ENCODE results near the gene GLIPR1L1. TPM values are rescaled to one million over a fixed set of nuclear protein-coding genes. Genes with fewer than 3 reads are reported as not detected.
"Not testable (repeated sequence)": the region's sequence is repeated elsewhere in the genome, so short reads cannot be mapped to it uniquely, and the experiment has no call there.

Gene GLIPR1L1
- polyA plus RNA-seq, 1 donor from 2014 or later = not detected

GRCh38 chr12:75345531-75345930, 11.1 kb downstream of the GLIPR1L1 start:
- Histone ChIP-seq H3K27ac (ENCODE audit: low read length) (no peak overlapping the region), H3K4me3 (ENCODE audit: low read length) (no peak overlapping the region), H3K9ac (ENCODE audit: low read length) (no peak overlapping the region), H3K4me2 (ENCODE audit: low read length) (no peak overlapping the region), H4K20me1 (ENCODE audit: insufficient read depth) (no peaks in the 10 kb centered on the region), H2AFZ (ENCODE audit: low read depth, low read length) (no peak overlapping the region), H3K9me3 (ENCODE audit: low read length) (no peaks in the 10 kb centered on the region), H3K27me3 (ENCODE audit: insufficient read depth, low read depth, low read length) (no peaks in the 10 kb centered on the region), H3K79me2 (replicated peaks; ENCODE audit: insufficient read depth, low read length) (no peaks in the 10 kb centered on the region), H3F3A (ENCODE audit: insufficient read depth, low read length, poor library complexity, severe bottlenecking) (no peaks in the 10 kb centered on the region), H3K36me3 (ENCODE audit: insufficient read depth, low read length) (no peaks in the 10 kb centered on the region), H3K9me2 (ENCODE audit: insufficient read depth, low read length) (no peaks in the 10 kb centered on the region)
- TF ChIP-seq, protein P1, sequence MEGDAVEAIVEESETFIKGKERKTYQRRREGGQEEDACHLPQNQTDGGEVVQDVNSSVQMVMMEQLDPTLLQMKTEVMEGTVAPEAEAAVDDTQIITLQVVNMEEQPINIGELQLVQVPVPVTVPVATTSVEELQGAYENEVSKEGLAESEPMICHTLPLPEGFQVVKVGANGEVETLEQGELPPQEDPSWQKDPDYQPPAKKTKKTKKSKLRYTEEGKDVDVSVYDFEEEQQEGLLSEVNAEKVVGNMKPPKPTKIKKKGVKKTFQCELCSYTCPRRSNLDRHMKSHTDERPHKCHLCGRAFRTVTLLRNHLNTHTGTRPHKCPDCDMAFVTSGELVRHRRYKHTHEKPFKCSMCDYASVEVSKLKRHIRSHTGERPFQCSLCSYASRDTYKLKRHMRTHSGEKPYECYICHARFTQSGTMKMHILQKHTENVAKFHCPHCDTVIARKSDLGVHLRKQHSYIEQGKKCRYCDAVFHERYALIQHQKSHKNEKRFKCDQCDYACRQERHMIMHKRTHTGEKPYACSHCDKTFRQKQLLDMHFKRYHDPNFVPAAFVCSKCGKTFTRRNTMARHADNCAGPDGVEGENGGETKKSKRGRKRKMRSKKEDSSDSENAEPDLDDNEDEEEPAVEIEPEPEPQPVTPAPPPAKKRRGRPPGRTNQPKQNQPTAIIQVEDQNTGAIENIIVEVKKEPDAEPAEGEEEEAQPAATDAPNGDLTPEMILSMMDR (IDR thresholded peaks at IDR 0.05; ENCODE audit: poor library complexity, severe bottlenecking) = no peak
- TF ChIP-seq POLR2AphosphoS5 (IDR thresholded peaks at IDR 0.05) (no peak), MXI1 (conservative IDR thresholded peaks at IDR 0.05; ENCODE audit: poor library complexity, severe bottlenecking) (no peak), RAD21 (conservative IDR thresholded peaks at IDR 0.05) (no peak), EP300 (conservative IDR thresholded peaks at IDR 0.05; ENCODE audit: poor library complexity, severe bottlenecking) (no peak), SMC3 (conservative IDR thresholded peaks at IDR 0.05; ENCODE audit: poor library complexity) (no peak), EZH2 (IDR thresholded peaks at IDR 0.05; ENCODE audit: borderline replicate concordance, insufficient read depth, low read length, poor library complexity, severe bottlenecking) (no peak), TAF1 (IDR thresholded peaks at IDR 0.05; ENCODE audit: low read depth) (no peak), REST (IDR thresholded peaks at IDR 0.05; ENCODE audit: borderline replicate concordance) (no peak)

DNA sequence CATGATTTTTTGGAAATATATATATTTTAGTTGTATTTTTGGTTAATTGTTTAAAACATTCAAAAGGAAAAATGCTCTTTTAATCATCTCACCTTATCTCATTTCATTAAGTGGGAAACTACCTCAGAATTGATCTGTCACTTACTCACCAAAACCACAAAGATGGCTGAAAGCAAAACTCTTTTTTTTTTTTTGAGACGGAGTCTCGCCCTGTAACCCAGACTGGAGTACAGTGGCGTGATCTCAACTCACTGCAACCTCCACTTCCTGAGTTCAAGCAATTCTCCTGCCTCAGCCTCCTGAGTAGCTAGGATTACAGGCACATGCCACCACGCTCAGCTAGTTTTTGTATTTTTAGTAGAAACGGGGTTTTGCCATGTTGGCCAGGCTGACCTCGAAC, 11.7 kb downstream of the GLIPR1L1 start:
- H3K27ac ChIP-seq (ENCODE audit: low read length); H3F3A ChIP-seq (ENCODE audit: insufficient read depth, low read length, poor library complexity, severe bottlenecking); H3K9me2 ChIP-seq (ENCODE audit: insufficient read depth, low read length); H2AFZ ChIP-seq (ENCODE audit: low read depth, low read length); H3K27me3 ChIP-seq (ENCODE audit: insufficient read depth, low read depth, low read length); H3K36me3 ChIP-seq (ENCODE audit: insufficient read depth, low read length); H3K9me3 ChIP-seq (ENCODE audit: low read length); H3K4me3 ChIP-seq (ENCODE audit: low read length); H3K9ac ChIP-seq (ENCODE audit: low read length); H4K20me1 ChIP-seq (ENCODE audit: insufficient read depth); H3K4me2 ChIP-seq (ENCODE audit: low read length); H3K79me2 ChIP-seq (replicated peaks; ENCODE audit: insufficient read depth, low read length): not testable (repeated sequence)

DNA sequence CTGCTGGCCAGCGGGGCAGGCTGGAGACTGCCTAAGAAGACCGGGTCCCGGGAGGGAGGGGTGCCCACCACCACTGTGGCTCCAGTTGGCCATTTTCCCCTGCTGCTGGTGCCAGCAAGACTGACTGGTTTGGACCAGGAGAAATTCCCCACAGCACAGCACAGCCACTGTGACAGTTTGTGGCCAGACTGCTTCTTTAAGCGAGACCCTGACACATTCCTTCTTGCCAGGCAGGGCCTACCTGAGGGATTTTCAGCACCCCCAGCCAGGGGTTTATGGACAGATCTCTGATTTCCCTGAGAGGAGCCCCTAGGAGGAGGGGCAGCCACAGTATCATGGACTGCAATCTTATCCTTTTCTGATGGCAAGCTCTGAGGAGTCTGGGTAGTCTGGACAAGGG, 15.5 kb downstream of the GLIPR1L1 start:
- no peak overlapping the region for H3K4me3 ChIP-seq (ENCODE audit: low read length)
- H3K9ac ChIP-seq (ENCODE audit: low read length) = no peak overlapping the region
- H2AFZ ChIP-seq (ENCODE audit: low read depth, low read length) = no peak overlapping the region
- H4K20me1 ChIP-seq (ENCODE audit: insufficient read depth) = no peaks in the 10 kb centered on the region
- H3F3A ChIP-seq (ENCODE audit: insufficient read depth, low read length, poor library complexity, severe bottlenecking) = no peaks in the 10 kb centered on the region
- H3K9me2 ChIP-seq (ENCODE audit: insufficient read depth, low read length) = no peaks in the 10 kb centered on the region
- H3K36me3 ChIP-seq (ENCODE audit: insufficient read depth, low read length) = no peaks in the 10 kb centered on the region
- no peak overlapping the region for H3K27ac ChIP-seq (ENCODE audit: low read length)
- H3K4me2 ChIP-seq (ENCODE audit: low read length) = no peak overlapping the region
- H3K79me2 ChIP-seq (replicated peaks; ENCODE audit: insufficient read depth, low read length) = no peaks in the 10 kb centered on the region
- TF ChIP-seq MXI1 (conservative IDR thresholded peaks at IDR 0.05; ENCODE audit: poor library complexity, severe bottlenecking) = no peak
- no peak for TF ChIP-seq REST (IDR thresholded peaks at IDR 0.05; ENCODE audit: borderline replicate concordance)
- no peak for TF ChIP-seq TAF1 (IDR thresholded peaks at IDR 0.05; ENCODE audit: low read depth)
- no peak for TF ChIP-seq EP300 (conservative IDR thresholded peaks at IDR 0.05; ENCODE audit: poor library complexity, severe bottlenecking)
- TF ChIP-seq, protein P1 (IDR thresholded peaks at IDR 0.05; ENCODE audit: poor library complexity, severe bottlenecking) = no peak
- no peak for TF ChIP-seq RAD21 (conservative IDR thresholded peaks at IDR 0.05)
- no peak for TF ChIP-seq SMC3 (conservative IDR thresholded peaks at IDR 0.05; ENCODE audit: poor library complexity)
- TF ChIP-seq POLR2AphosphoS5 (IDR thresholded peaks at IDR 0.05) = no peak
- no peak for TF ChIP-seq EZH2 (IDR thresholded peaks at IDR 0.05; ENCODE audit: borderline replicate concordance, insufficient read depth, low read length, poor library complexity, severe bottlenecking)
- H3K9me3 ChIP-seq (ENCODE audit: low read length) = no peaks in the 10 kb centered on the region
- H3K27me3 ChIP-seq (ENCODE audit: insufficient read depth, low read depth, low read length) = no peaks in the 10 kb centered on the region
